Endothelial cell of umbilical vein (primary cell): Measurements from ENCODE around the gene SEMA5A. TPM values are rescaled to one million over a fixed set of nuclear protein-coding genes. Genes with fewer than 3 reads are reported as not detected.

Experiments
- BruUV-seq: library from RNA; stranded (reverse); fragments of 400-500 nt; replicated peaks from 2 replicates; lab custom pipeline; 2021; lab: Mats Ljungman, UMichigan
- CTCF ChIA-PET: fragments of 300-600, 350-600 bp; sonication (Branson Sonifier 250); formaldehyde crosslinking; loops from one replicate; lab custom pipeline; 2021; ENCODE audit warnings: antibody characterized with exemption, inconsistent platforms; lab: Charles Lee
- POLR2A ChIA-PET: fragments of 300-600, 350-600 bp; sonication (Branson Sonifier 250); formaldehyde crosslinking; loops from one replicate; lab custom pipeline; 2021; ENCODE audit warnings: antibody characterized with exemption, inconsistent platforms; lab: Charles Lee
- DNase-seq: peaks from one replicate; pipeline ENCODE4 v3.0.0-alpha.2; 2011; ENCODE audit warnings: low read depth, low spot score
- FAIRE-seq: peaks from 2 replicates; lab custom pipeline; 2011; peaks lifted over from hg19 to GRCh38; lab: Jason Lieb, UNC
- H2AFZ ChIP-seq: 2 replicates; pipeline ENCODE4 v1.6.0; 2012; ENCODE audit warnings: low read depth, low read length, control low read depth, inconsistent platforms
- H3K27ac ChIP-seq: 2 replicates; pipeline ENCODE4 v1.5.1; 2011; ENCODE audit warnings: low read depth, mild to moderate bottlenecking, control low read depth, low read length, moderate library complexity; ENCODE audit not compliant: insufficient read depth
- H3K27me3 ChIP-seq, 2 experiments: 2 replicates each; pipeline versions ENCODE4 v1.6.0 to v1.6.1; 2011; ENCODE audit warnings: low read length in 2 of 2, mixed read lengths in 1 of 2; ENCODE audit not compliant: control insufficient read depth in 2 of 2, insufficient read depth in 2 of 2
- H3K36me3 ChIP-seq, 2 experiments: 2 replicates in 1 of 2; 3 replicates in 1 of 2; pipeline ENCODE4 v1.5.1; 2011; ENCODE audit warnings: low read length in 2 of 2, mild to moderate bottlenecking in 1 of 2, moderate library complexity in 1 of 2; ENCODE audit not compliant: control insufficient read depth in 2 of 2, insufficient read depth in 2 of 2; ENCODE audit errors: extremely low read depth in 1 of 2
- H3K4me1 ChIP-seq: 3 replicates; pipeline ENCODE4 v1.5.1; 2011; ENCODE audit warnings: mild to moderate bottlenecking, low read length; ENCODE audit not compliant: control insufficient read depth, insufficient read depth; ENCODE audit errors: extremely low read depth
- H3K4me2 ChIP-seq: 2 replicates; pipeline ENCODE4 v1.6.1; 2011; ENCODE audit warnings: low read length, control low read depth, mixed read lengths; ENCODE audit not compliant: insufficient read depth
- H3K4me3 ChIP-seq, 3 experiments: fragments of 200-600 bp in 1 of 3; sonication (generic), shearing (Covaris generic) in 1 of 3; replicated peaks in 1 of 3; 2 replicates each; pipeline ENCODE4 v1.5.1; 2011 to 2016; ENCODE audit warnings: control low read depth in 3 of 3, low read length in 3 of 3, mild to moderate bottlenecking in 2 of 3, inconsistent platforms in 1 of 3, low read depth in 1 of 3, moderate library complexity in 1 of 3; ENCODE audit not compliant: insufficient read depth in 1 of 3
- H3K79me2 ChIP-seq: 2 replicates; pipeline ENCODE4 v1.6.0; 2012; ENCODE audit warnings: low read length, inconsistent platforms; ENCODE audit not compliant: control insufficient read depth, insufficient read depth
- H3K9ac ChIP-seq: replicated peaks from 2 replicates; pipeline ENCODE3; 2011; ENCODE audit warnings: low read length, control low read depth; ENCODE audit not compliant: insufficient read depth; ENCODE audit errors: extremely low read depth
- H3K9me1 ChIP-seq: replicated peaks from 3 replicates; pipeline ENCODE4 v1.6.0; 2011; ENCODE audit warnings: mild to moderate bottlenecking, low read length; ENCODE audit not compliant: control insufficient read depth, insufficient read depth; ENCODE audit errors: extremely low read depth
- H3K9me3 ChIP-seq: replicated peaks from 2 replicates; pipeline ENCODE4 v1.5.1; 2012; ENCODE audit warnings: low read length, inconsistent platforms; ENCODE audit not compliant: control insufficient read depth, insufficient read depth
- H4K20me1 ChIP-seq: replicated peaks from 2 replicates; pipeline ENCODE3; 2011; ENCODE audit warnings: mild to moderate bottlenecking, low read length; ENCODE audit not compliant: control insufficient read depth, insufficient read depth; ENCODE audit errors: extremely low read depth
- EZH2 ChIP-seq: IDR thresholded peaks from 2 replicates; pipeline ENCODE4 v1.6.1; 2012; ENCODE audit warnings: borderline replicate concordance, low read depth, mild to moderate bottlenecking, moderate library complexity, low read length, inconsistent platforms; ENCODE audit not compliant: severe bottlenecking
- FOS ChIP-seq: IDR thresholded peaks from 2 replicates; pipeline ENCODE4 v1.6.1; 2011; ENCODE audit warnings: mild to moderate bottlenecking, low read length, moderate library complexity, borderline replicate concordance; ENCODE audit not compliant: insufficient read depth
- GATA2 ChIP-seq: IDR thresholded peaks from 2 replicates; pipeline ENCODE4 v1.7.0; 2011; ENCODE audit warnings: low read depth, mild to moderate bottlenecking, moderate library complexity, mixed read lengths, low read length; ENCODE audit not compliant: insufficient read length, insufficient read depth
- JUN ChIP-seq: IDR thresholded peaks from 2 replicates; pipeline ENCODE4 v1.6.1; 2011; ENCODE audit warnings: borderline replicate concordance, low read depth; ENCODE audit not compliant: insufficient read length, insufficient read depth
- MYC ChIP-seq: IDR thresholded peaks from one replicate; pipeline ENCODE4 v1.6.1; 2011; ENCODE audit warnings: mild to moderate bottlenecking, low read depth, low read length
- POLR2A ChIP-seq: IDR thresholded peaks from 2 replicates; pipeline ENCODE4 v1.6.1; 2012; ENCODE audit warnings: low read depth, mild to moderate bottlenecking, control low read depth, low read length
- POLR2AphosphoS5 ChIP-seq: IDR thresholded peaks from 2 replicates; pipeline ENCODE4 v1.6.1; 2012; ENCODE audit warnings: low read depth, mild to moderate bottlenecking, control low read depth, low read length, moderate library complexity; ENCODE audit not compliant: insufficient read depth
- dilution Hi-C: fragments of 300-500 bp; cut with MboI; formaldehyde crosslinking; loops from one replicate; pipeline ENCODE4 v1.15.0; 2019; ENCODE audit warnings: low sequenced_read_pairs; ENCODE audit not compliant: extremely low pct_ligation_motif_present
- intact Hi-C: fragments of 100-400 bp; cut with micrococcal nuclease; formaldehyde crosslinking; loops from one replicate; pipeline ENCODE4 v1.10.0; 2022
- polyA plus RNA-seq, 4 experiments: library from polyadenylated mRNA; depleted of rRNA in 3 of 4; stranded (reverse) in 3 of 4; unstranded in 1 of 4; fragments of >200 nt; gene quantifications; 2 replicates each; pipeline versions ENCODE4 v1.2.1 to v1.2.3, GENCODE V29; 2011 to 2012; ENCODE audit warnings: missing spikeins in 1 of 4
- total RNA-seq: library from RNA; stranded (reverse); gene quantifications from 2 replicates; pipeline ENCODE4 v1.2.3, GENCODE V29; 2021
- TF ChIP-seq, protein P1 (sequence below), 2 donors: IDR thresholded peaks; 1 replicate in 1 of 2; 2 replicates in 1 of 2; pipeline ENCODE4 v1.5.1; 2011; ENCODE audit warnings: low read length in 2 of 2, mild to moderate bottlenecking in 2 of 2, moderate library complexity in 2 of 2, control low read depth in 1 of 2, inconsistent platforms in 1 of 2, low read depth in 1 of 2; ENCODE audit not compliant: insufficient read depth in 1 of 2; ENCODE audit errors: extremely low read depth in 1 of 2

Gene SEMA5A
- total and polyA plus RNA-seq, 2 donors (not counting 3 experiments of a cell fraction or from before 2014, with no cell fraction given): 0.04 to 0.06 TPM

DNA sequence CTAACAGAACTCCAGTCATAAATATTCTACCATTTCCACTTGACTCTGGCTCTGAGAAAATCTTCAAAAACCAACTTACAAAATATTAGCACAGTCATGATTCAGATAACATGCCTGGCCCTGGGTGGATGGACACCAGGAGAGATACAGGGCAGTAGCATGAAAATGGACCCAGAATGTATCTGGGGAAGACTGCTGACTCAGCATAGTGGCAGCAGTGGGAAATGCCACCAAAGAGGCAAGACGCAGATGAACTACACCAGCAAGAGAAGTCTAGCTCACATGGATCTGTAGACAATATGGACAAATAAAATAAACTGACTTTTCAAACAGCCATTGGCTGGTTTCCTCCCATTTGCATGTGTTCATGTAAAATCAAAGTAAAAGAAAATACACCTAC lies 359.8 kb downstream of the SEMA5A start:
- dilution Hi-C loops (no loop called here), intact Hi-C loops (no loop called here)
- Histone ChIP-seq H3K36me3 (no peaks in the 10 kb centered on the region), H3K27me3 (no peaks in the 10 kb centered on the region), H3K4me1 (no peaks in the 10 kb centered on the region), H3K4me2 (no peak overlapping the region), H4K20me1 (no peaks in the 10 kb centered on the region), H3K9me1 (no peaks in the 10 kb centered on the region), H3K79me2 (no peaks in the 10 kb centered on the region), H3K4me3 (no peak overlapping the region), H2AFZ (no peak overlapping the region), H3K9me3 (no peaks in the 10 kb centered on the region), H3K9ac (no peak overlapping the region), H3K27ac (no peak overlapping the region)
- no peak for DNase-seq
- ChIA-PET POLR2A (no interaction called here), CTCF (no interaction called here)
- BruUV-seq: no TSS peak
- FAIRE-seq: no peak
- TF ChIP-seq POLR2A (no peak), FOS (no peak), GATA2 (no peak), MYC (no peak), EZH2 (no peak), JUN (no peak), POLR2AphosphoS5 (no peak)
- TF ChIP-seq, protein P1, sequence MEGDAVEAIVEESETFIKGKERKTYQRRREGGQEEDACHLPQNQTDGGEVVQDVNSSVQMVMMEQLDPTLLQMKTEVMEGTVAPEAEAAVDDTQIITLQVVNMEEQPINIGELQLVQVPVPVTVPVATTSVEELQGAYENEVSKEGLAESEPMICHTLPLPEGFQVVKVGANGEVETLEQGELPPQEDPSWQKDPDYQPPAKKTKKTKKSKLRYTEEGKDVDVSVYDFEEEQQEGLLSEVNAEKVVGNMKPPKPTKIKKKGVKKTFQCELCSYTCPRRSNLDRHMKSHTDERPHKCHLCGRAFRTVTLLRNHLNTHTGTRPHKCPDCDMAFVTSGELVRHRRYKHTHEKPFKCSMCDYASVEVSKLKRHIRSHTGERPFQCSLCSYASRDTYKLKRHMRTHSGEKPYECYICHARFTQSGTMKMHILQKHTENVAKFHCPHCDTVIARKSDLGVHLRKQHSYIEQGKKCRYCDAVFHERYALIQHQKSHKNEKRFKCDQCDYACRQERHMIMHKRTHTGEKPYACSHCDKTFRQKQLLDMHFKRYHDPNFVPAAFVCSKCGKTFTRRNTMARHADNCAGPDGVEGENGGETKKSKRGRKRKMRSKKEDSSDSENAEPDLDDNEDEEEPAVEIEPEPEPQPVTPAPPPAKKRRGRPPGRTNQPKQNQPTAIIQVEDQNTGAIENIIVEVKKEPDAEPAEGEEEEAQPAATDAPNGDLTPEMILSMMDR (IDR thresholded peaks at IDR 0.05; ENCODE audit: extremely low read depth in 1 of 2, insufficient read depth in 1 of 2, low read depth in 1 of 2, low read length in 2 of 2): no peak
